TTC549 (cell line): ENCODE data around the gene TBK1.

Experiments used
- FAIRE-seq: peaks from 2 replicates; lab custom pipeline; 2012; peaks lifted over from hg19 to GRCh38; lab: Jason Lieb, UNC

TBK1 gene

DNA sequence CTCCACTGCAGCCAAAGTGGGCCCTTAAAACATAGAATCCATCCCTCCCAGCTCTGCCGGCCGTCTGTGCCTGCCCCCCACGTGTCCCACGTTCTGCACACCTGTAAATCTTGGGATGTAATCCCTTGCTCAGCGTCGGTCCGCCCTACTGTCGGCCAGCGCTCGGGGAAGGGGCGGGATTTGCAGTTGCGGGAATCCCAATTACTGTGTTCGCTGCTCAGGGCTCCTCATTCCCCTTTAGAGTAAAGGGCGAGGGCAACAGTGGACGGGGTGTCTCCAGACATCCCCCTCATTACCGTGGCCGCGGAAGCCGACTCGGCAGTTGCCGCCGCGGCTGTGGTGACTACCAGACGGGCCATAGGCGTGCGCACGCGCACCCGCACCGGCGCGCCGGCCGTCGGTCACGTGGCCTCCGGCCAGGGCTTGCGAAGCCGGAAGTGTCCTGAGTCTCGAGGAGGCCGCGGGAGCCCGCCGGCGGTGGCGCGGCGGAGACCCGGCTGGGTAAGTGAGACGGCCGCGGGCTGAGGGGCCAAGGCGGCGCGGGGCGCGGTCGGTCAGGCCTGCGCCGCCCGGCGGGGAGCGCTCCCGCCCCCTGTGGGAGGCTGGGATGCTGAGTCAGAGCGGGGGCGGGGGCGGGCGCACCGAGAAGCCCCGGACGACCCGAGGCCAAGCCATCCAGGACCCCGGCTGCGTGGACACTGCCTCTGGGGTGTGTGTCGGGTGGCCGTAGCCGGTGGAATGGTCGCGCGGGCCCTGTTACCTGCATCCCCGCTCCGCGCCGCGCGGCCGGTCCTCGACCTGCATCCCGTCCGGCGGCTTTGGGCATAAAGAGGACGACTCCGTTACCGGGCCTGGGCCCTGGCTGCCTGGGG lies at the start of gene TBK1:
TBK1 (plus strand) TSS at position 434 of the 872 bp plus-strand sequence. CDS start 3,751 bp downstream, outside the sequence.
- no peak for FAIRE-seq

DNA sequence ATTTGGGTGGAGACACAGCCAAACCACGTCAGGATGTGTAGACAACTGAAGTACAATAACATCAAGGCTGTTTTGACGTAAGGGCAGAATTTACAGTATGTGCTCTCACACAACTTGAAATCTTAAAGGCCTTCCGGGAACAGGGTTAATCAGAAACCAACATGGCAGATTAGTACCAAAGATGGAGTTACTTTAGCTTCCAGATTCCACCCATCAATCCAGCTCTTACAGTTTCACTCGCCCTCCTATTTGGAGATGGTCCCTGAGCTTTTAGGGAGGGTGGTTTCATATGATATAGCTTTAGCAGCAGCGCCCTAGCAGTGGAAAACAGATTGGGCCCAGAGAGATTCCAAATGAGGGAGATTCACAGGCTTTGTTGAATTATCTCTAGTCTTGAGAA lies 49.7 kb upstream of the TBK1 start:
- no peak for FAIRE-seq

DNA sequence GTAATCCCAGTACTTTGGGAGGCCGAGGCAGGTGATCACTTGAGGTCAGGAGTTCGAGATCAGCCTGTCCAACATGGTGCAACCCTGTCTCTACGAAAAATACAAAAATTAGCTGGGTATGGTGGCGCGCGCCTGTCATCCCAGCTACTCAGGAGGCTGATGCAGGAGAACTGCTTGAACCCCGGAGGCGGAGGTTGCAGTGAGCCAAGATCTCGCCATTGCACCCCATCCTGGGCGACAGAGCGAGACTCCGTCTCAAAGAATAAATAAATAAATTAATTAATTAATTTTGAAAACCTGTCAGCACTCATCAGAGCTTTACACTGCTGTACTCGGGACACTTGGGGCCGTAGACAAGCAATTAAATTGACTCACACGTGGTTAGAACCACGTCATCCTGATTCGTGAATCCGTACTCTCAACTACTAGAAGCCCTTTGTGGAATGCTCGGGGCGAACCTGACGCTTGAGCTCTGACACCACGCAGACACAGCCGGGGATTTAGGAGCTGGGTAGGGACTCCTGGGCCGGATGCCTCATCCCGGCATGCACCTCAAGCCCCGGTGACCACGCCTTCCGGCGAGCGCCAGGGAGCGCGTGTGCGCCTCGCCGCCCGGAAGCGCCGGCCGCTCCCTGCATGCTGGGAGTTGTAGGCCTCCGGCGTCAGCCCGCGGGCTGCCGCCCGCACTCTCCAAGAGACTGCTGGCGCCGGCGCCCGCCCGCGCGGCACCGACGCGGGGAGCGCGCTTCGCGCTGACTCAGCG lies 48.0 kb upstream of the TBK1 start, which contains the start of gene XPOT:
XPOT (plus strand) TSS at position 686 of the 763 bp plus-strand sequence. CDS start 5,644 bp downstream, outside the sequence.
- no peak for FAIRE-seq

DNA sequence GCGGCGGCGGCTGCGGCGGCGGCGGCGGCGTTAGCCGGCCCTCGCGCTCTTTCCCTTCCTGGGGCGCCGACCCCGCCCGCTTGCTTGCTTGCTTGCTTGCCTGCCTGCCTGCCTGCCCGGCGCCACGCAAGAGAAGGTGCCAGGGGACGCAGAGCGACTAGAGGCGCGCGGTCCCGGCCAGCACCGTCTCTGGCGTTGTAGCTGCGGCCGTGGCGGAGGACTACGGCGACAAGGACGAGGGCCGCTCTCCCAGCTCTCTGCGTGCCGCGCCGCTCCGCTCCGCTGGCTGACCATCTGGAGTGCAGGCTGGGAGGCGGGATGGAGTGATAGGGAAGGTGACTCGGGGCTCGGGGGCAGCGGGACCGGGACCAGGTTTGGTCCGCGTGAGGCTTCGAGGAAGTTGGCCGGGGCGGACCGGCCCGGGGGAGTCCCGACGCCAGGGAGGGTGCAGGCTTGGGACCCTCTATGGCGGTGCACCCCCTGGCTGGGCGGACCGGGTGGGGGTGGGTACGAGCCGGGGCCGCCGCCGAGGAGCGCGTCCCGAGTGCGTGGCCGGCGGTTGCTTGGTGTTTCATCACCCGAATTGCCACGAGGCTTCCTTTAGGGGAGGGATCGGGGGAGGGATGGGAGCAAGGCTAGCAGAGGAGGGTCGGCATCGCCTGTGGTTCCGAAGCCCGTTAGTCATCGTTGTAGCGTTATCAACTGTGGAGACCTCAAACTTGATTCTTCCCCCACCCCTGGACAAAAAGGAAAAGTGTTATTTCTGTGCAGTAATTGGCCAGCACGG lies 47.3 kb upstream of the TBK1 start:
- no peak for FAIRE-seq

- FAIRE-seq = no peak
These were observed 44.3 kb upstream of the TBK1 start for GRCh38 chr12:64407342-64408223.

GRCh38 chr12:64411427-64411826 lies 40.5 kb upstream of the TBK1 start:
- no peak for FAIRE-seq

- no peak for FAIRE-seq
These were observed 39.5 kb upstream of the TBK1 start for GRCh38 chr12:64412459-64412858.

DNA sequence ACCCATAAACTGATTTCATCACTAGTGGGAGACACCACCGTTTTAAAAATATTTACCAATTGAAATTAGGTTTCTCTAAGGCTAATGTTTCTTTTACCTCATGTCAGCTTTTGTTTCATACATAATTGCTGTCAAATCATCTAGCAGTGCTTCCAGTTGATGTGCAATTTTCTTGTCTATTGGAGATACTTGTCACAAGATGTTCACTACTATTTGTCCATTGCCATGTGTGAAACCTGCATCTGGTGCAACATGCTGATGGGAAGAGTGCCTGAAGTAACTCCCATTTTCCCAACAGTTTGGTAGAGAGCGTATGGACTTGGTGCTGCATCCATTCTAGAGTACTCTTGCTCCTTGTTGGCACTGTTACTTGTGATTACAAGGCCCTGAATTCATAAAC lies 38.0 kb upstream of the TBK1 start:
- FAIRE-seq = no peak

DNA sequence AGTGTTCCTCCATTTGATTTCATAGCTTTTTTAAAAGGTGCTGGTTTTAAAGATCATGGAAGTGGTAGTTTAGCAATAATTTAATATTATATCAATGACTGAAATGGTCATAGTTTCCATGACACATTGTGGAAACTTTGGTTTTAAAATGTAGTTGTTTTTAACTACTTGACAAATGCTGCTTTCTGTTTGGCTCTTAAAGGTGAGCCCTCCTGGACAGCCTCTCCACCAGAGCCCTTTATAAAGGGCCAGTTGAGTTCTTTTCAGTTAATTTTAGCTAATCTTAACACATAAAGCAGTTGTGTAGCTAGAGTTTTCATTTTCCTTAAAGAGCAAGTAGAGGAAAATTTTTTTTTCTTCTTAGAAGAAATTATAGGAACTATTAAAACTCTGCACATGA lies 33.7 kb upstream of the TBK1 start:
- no peak for FAIRE-seq

GRCh38 chr12:64419696-64420095 lies 32.2 kb upstream of the TBK1 start:
- FAIRE-seq = no peak

DNA sequence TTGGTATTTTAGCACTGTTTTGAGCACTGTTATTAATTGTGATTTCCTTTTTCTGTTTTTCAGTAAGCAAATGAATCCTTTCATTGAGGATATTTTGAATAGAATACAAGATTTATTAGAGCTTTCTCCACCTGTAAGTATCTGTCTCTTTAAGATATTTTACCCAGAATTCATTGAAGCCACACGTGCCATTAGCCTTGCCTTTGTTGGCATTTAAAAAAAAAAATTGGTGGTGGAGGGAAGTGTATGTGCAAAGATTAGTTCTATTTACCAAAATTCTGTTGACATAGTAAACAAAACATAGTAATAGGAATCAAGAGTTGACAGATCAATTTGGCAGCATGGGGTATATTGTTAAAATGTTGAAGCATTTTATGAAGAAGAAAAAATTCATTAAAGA lies 23.9 kb upstream of the TBK1 start:
- no peak for FAIRE-seq

DNA sequence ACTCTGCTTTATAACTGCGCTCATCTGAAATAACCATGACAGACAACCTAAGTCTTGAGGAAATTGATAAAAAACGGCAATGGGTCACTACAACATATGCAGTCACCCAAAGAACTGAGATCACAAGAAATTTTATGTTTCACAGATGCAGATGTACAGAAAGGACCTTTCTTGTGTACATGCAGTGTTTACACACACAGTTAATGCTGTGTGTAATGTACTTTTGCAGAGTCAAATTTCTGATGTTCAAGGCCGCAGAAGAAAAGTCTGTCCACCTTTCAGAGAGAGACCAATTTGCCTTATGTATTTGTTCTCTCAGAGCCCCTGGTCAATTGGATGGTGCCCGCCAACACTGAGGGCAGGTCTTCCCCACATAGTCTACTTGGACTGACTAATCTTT lies 23.0 kb upstream of the TBK1 start:
- FAIRE-seq = no peak

- FAIRE-seq = no peak
These were observed 21.0 kb upstream of the TBK1 start for GRCh38 chr12:64430886-64431285.

- FAIRE-seq = no peak
These were observed 20.1 kb upstream of the TBK1 start for GRCh38 chr12:64431791-64432190.

GRCh38 chr12:64433915-64434314 lies 18.0 kb upstream of the TBK1 start:
- FAIRE-seq = no peak

- FAIRE-seq = no peak
These were observed 11.8 kb upstream of the TBK1 start for GRCh38 chr12:64440100-64440499.

GRCh38 chr12:64445490-64445889 lies 6.4 kb upstream of the TBK1 start:
- FAIRE-seq = no peak

GRCh38 chr12:64446295-64446694 lies 5.6 kb upstream of the TBK1 start:
- no peak for FAIRE-seq

DNA sequence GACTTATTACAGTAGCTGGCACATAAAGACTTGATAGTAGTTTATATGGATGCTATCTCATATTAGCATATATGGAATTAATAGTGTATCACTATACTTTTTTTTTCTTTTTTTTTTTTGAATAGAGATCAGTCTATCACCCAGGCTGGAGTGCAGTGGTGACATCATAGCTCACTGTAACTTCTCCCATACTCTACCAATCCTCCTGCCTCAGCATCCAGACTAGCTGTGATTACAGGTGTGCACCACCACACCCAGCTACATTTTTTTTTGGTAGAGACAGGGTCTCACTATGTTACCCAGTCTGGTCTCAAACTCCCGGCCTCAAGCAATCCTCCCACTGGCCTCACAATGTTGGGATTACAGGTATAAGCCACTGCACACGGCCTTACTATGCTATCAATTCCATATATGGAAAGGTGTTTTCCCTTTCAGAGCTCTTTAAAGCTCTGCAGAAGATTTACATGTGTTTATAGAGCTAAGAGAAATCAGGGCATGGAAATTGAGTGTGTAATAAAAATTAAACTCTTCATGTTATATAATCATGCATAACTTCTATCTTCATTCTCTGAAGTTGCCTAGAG lies 1.8 kb upstream of the TBK1 start:
- no peak for FAIRE-seq

GRCh38 chr12:64450711-64451486 lies 1.0 kb upstream of the TBK1 start:
- FAIRE-seq = no peak
